HL-60/S4 treated with phorbol 12-myristate 13-acetate at 8.2 ng/mL for 4 days and 3 days (cell line): ENCODE results near the gene USP8.

Experiments
- in situ Hi-C: fragments of 300-500 bp; cut with MboI; formaldehyde crosslinking; loops from 2 replicates; pipeline ENCODE4 v1.15.0; 2022; ENCODE audit warnings: low sequenced_read_pairs

Gene USP8

DNA sequence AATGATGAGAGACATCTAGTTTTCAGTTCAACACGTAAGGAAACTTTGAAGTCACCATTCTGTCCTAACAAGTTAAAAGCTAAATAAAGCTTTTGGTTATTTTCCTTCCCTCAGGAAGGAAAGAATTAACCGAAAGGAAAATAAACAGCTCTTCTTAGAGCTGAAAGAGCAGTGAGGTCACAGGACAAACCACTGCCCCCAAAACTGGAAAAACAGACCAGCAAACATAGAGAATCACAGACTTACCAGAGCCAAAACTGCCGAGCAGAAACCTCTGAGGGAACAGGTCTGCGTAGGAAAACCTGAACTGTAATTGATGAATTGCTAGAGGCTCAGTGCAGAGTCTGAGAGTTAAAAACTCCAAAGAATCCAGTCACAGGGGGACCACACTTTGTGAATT is 107.6 kb downstream of the USP8 start:
- in situ Hi-C loops = no loop called here

DNA sequence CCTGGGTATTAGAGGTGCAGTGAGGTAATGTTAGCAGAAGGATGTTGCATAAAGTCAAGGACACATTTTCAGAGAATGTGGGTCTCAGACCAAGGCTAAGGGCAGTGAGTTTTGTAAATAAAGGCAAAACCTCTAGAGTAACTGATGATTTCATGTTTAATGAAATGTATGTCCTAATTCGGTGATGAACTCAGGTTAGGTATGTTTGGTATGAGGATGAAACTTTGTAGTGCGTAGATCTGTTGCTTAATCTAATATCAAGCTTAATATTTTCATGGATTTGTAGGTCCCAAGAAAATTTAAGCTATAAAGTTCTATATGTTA is 118.6 kb downstream of the USP8 start:
- in situ Hi-C loops = no loop called here

DNA sequence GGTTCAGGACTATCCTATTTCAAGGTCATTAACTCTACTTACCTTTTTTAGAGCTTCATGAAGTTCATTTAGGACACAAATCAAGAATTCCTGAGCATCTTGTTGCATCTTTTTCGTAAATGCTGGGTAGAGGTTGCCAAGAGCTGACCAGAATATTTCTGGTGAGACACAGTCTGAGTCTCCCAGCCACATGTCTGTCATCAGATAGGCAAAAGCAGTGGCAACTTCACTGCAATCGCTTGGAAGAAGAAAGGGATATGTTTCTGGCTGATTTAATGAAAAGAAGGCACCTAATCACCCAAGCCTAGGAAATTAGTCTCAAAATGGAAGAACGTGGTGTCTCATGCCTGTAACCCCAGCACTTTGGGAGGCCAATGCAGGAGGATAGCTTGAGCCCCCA is 119.4 kb downstream of the USP8 start:
- in situ Hi-C loops = no loop called here

DNA sequence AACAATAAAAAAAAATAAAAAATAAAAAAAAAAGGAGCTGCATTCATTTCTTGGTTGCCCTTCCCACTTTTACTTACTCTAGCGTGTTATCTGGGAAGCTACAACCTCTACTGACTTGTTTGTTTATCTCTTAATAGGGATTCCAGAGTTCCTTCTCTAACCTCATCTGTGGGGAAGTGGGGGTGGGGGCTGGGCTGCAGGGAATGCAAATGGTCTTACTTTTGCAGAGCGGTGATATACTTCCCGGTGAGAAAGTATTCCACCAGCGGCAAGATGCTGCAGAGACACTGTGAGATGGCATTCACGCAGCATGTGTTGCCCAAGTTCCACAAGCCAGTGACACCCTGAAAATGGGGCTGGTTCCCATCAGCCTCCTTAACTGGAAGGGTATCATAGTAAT is 120.2 kb downstream of the USP8 start:
- in situ Hi-C loops = no loop called here

DNA sequence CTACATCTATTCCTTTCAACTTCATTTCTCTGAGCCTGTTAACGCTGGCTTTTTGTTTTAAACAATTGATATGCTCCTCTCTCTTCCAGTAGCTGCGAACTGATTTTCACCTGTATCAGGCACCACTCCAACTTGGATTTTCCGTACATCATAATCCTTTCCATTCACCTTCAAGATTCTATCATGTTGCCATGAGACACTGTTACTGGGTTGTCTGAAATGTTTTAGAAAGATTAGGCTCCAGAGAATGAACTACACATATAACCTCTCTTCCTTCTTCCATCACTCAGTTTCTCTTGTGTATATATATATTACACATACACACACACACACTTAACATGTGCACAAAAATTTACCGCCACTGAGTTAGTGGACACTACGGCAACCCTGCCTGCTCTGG is 122.4 kb downstream of the USP8 start, which contains the start of gene USP50:
Gene USP50, minus strand, starts transcription at position 101 of the 400 bp plus-strand sequence. CDS start 141 bp downstream, outside the sequence.
- in situ Hi-C loops = no loop called here

DNA sequence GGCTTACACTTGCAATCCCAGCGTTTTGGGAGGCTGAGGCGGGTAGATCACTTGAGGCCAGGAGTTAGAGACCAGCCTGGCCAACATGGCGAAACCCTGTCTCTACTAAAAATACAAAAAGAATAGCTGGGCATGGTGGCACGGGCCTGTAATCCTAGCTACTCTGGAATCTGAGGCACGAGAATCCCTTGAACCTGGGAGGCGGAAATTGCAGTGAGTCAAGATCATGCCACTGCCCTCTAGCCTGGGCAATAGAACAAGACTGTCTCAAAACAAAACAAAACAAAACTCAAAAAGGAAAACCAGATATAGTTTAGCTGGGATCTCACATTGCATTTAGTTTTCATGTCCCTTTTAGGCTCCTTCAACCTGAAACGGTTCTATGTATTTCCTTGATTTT is 125.1 kb downstream of the USP8 start:
- in situ Hi-C loops = no loop called here

DNA sequence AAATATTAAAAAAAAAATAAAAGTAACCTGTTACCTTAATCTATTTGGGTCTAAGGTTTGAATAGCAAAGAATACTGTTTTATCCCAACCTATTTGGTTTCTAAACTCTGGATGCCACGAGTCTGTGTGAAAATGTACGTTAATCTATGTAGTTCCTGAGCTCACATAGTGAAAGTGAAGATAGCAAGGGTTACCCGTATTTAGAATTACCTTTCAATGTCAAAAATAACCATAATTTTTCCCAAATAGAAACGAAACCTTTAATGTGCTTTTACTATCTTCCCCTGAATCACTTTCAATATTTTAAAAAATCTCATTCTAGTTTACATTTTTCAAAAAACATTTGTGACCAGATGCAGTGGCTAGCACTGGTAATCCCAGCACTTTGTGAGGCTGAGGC is 128.0 kb downstream of the USP8 start:
- in situ Hi-C loops = no loop called here

DNA sequence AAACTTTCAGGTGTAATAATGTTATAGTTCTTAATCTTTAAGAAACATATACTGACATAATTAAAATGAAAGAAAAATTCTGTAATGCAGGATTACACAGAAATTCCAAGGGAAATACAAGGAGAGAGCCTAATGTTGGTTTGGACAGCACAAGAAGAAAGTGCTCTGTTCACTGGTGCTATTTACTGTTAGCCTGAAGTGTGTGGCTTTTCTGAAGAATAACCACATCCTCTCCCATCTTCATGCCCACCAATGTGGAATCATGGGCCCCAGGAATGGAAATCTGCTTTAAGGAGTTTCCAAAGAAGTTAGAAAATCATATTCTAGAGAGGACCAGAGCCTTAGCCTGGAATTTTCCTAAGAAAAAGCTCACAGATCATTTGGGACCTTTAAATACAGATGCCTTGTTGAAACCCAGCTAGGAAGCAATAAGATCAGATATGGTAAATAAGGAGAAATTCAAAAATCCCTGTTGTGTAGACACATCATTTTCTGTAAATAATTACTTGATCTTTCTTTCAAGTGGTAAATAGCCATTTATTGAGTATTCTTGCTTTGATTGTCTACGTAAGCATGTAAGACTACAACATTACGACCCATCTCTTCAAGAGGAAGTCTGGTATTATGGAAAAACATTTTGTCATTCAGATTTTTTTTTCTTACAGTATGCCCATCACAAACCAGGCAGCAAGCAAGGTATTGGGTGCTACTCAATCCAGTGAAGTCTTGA is 132.6 kb downstream of the USP8 start:
- in situ Hi-C loops = no loop called here

DNA sequence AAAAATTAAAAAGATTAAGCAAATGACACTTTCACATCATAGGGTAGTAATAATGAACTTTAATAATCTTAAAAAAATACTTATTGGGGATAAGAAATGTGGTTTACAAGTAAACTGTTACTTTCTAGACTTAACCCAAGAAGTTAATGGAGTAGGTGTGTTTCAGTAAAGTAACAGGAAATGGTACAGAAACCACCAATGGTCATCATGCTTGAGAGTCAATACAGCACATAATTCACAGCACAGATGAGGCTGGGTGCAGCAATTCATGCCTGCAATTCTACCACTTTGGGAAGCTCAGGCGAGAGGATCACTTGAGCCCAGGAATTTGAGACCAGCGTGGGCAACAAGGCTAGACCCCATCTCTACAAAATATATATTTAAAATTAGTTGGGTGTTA is 133.8 kb downstream of the USP8 start:
- in situ Hi-C loops = no loop called here

DNA sequence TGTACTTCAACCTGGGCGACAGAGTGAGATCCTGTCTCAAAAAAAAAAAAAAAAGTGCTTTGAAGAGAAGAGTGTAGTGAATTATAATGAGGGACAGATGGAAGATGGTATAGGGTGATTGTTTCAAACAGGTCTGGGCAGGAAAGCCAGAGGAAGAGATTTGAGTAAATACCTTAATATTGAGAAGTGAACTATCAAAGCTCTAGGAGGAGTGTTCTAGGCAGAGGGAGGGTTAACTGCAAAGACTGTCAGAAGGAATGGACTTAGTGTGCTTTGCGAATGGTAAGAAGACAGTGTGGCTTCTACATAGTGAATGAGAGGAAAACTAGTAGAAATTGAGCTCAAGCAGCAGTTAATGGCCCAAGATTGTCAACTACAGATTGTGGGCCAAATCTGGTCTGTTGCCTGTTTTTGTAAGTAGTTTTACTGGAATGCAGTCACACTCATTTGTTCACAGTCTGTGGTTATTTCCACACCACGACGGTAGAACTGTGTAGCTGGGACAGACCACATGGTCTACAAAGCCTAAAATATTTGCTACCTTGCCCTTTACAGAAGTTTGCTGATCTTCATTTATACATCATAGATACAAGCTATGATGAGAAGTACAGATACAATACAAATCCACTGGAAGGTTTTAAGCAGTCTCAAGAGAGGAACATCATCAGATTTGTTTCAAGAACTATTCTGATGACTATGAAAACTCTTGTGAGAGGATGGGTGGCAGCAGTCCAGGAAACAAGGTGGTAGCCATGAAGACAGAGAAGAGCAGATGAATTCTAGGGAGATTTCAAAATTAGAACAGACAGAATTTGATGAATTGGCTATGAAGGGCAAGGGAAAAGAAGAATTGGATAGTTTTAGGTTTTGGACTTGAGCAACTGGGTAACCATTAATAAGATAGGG is 138.8 kb downstream of the USP8 start:
- in situ Hi-C loops = no loop called here

DNA sequence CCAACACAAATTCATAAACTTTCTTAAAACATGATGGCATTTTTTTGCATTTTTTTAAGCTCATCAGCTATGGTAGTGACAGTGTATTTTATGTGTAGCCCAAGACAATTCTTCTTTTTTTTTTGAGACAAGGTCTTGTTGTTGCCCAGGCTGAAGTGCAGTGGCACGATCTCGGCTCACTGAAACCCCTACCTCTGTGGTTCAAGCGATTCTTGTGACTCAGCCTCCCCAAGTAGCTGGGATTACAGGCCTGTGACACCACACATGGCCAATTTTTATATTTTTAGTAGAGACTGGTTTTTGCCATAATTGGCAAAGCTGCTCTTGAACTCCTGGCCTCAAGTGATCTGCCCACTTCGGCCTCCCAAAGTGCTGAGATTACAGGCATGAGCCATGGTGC is 139.6 kb downstream of the USP8 start:
- in situ Hi-C loops = no loop called here
